Activated CD4-positive, alpha-beta T cell treated with anti-CD3 and anti-CD28 coated beads, Interleukin-2, amount 10 ng/mL, durations not matched to agents 7 days and 5 days (primary cell): ENCODE measurements around the gene TAOK3. TPM values are rescaled to one million over a fixed set of nuclear protein-coding genes. Genes with fewer than 3 reads are reported as not detected.
"Not testable (repeated sequence)": the region's sequence is repeated elsewhere in the genome, so short reads cannot be mapped to it uniquely, and the experiment has no call there.

Source experiments
- CTCF ChIA-PET: fragments of 350-600 bp; sonication (Branson Sonifier 250); formaldehyde crosslinking; loops from one replicate; lab custom pipeline; 2021; ENCODE audit warnings: antibody characterized with exemption; lab: Charles Lee
- POLR2A ChIA-PET: fragments of 350-600 bp; sonication (Branson Sonifier 250); formaldehyde crosslinking; loops from one replicate; lab custom pipeline; 2021; ENCODE audit warnings: antibody characterized with exemption; lab: Charles Lee
- DNase-seq: peaks from one replicate; pipeline ENCODE4 v3.0.0-alpha.2; 2020
- H3K27ac Mint-ChIP-seq: one replicate; pipeline ENCODE4 v1.8.0; 2021; ENCODE audit warnings: mild to moderate bottlenecking, moderate library complexity, mixed read lengths
- H3K27me3 Mint-ChIP-seq: one replicate; pipeline ENCODE4 v1.8.0; 2021; ENCODE audit warnings: mixed read lengths
- H3K36me3 Mint-ChIP-seq: one replicate; pipeline ENCODE4 v1.8.0; 2021; ENCODE audit warnings: low read depth, mixed read lengths
- H3K4me1 Mint-ChIP-seq: one replicate; pipeline ENCODE4 v1.8.0; 2021; ENCODE audit warnings: mixed read lengths
- H3K4me3 Mint-ChIP-seq: one replicate; pipeline ENCODE4 v1.8.0; 2021; ENCODE audit warnings: mild to moderate bottlenecking, moderate library complexity, mixed read lengths
- H3K9me3 Mint-ChIP-seq: one replicate; pipeline ENCODE4 v1.8.0; 2021; ENCODE audit warnings: mixed read lengths
- total RNA-seq, 2 experiments: library from RNA; stranded (reverse); gene quantifications; one replicate each; pipeline ENCODE4 v1.2.3, GENCODE V29; 2021

Gene TAOK3
- total RNA-seq, 2 experiments from 2014 or later, result 52.5 to 63.3 TPM

DNA sequence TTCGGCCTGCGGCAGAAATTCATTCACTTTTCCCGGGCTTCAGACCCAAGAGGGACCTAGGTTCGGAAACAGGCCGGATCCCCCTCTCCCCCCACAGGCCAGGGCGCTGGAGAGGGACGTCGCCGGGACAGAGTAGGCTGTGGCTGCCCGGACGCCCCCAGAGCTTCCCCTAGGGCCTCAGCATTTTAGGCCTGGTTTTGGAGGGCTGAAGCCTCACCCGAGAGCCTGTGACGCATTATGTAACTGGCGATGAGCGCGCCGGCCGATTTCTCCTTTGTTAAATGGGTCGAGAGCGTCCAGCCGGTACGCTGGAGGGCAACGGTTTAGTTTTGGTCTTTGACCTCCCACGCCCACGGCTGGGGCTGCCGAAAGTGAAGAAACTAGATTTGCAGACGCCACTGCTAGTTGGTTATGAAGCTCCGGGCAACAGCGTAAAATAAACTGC is 236.1 kb downstream of the TAOK3 start:
- H3K9me3 Mint-ChIP-seq, result no peaks in the 10 kb centered on the region
- H3K36me3 Mint-ChIP-seq, result peaks cover 30% of the 10 kb centered on the region
- peak; percentile 30 for DNase-seq
- CTCF ChIA-PET, result interaction anchor here (0.9 to 2.1 kb wide), 6 partner anchors 10 to 241 kb away, joined by 3 to 13 read pairs (median 4); partner anchors contain the start of gene SUDS3
- peaks cover 31% of the 10 kb centered on the region for H3K4me1 Mint-ChIP-seq
- peak overlapping the region; percentile 91 for H3K4me3 Mint-ChIP-seq
- peak overlapping the region; percentile 91 for H3K27ac Mint-ChIP-seq
- POLR2A ChIA-PET, result interaction anchor here (0.6 kb wide), 1 partner anchor 43 kb away, joined by 6 read pairs; no protein-coding TSS in a partner anchor
- H3K27me3 Mint-ChIP-seq, result no peaks in the 10 kb centered on the region

DNA sequence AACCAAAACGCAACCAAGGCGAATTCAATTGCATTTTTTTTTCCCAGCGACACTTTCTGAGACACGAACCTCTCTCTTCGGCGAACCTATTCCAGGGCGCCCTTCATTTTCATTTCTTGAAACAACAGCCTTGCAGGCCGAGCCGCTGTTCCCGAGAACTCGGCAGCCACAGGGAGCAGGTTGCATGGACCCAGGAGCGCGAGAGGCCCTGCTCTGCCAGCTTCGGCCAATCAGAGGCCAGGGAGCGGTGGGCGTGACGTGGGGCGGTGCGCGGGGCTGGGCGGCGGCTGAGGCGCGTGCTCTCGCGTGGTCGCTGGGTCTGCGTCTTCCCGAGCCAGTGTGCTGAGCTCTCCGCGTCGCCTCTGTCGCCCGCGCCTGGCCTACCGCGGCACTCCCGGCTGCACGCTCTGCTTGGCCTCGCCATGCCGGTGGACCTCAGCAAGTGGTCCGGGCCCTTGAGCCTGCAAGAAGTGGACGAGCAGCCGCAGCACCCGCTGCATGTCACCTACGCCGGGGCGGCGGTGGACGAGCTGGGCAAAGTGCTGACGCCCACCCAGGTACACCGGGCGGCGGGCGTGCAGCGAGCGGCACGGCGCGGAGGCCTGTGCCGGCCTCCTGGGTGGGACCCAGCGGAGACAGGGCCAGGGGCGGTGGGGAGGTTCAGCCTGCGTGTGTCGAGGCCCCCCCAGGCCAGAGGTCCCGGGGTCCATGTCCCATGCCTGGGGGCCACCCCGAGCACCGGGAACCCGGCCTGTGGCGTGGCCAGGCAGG is 236.7 kb downstream of the TAOK3 start, which contains the start of gene PEBP1:
Gene PEBP1, plus strand, starts transcription at position 337 of the 771 bp plus-strand sequence. Its CDS starts 86 bp downstream, at position 423.
- ChIA-PET CTCF (interaction anchor here (0.7 to 2.1 kb wide), 9 partner anchors 11 to 240 kb away, joined by 3 to 13 read pairs (median 3); partner anchors contain the start of gene SUDS3), POLR2A (interaction anchor here (0.6 to 0.7 kb wide), 2 partner anchors 43 to 80 kb away, joined by 3 to 6 read pairs; no protein-coding TSS in a partner anchor)
- Mint-ChIP-seq H3K9me3 (no peaks in the 10 kb centered on the region), H3K4me3 (peak within 1 kb of the TSS; percentile 91), H3K27me3 (no peaks in the 10 kb centered on the region), H3K4me1 (peaks cover 33% of the 10 kb centered on the region), H3K36me3 (peaks cover 26% of the 10 kb centered on the region), H3K27ac (peak within 1 kb of the TSS; percentile 91)
- peak; percentile 94 for DNase-seq

DNA sequence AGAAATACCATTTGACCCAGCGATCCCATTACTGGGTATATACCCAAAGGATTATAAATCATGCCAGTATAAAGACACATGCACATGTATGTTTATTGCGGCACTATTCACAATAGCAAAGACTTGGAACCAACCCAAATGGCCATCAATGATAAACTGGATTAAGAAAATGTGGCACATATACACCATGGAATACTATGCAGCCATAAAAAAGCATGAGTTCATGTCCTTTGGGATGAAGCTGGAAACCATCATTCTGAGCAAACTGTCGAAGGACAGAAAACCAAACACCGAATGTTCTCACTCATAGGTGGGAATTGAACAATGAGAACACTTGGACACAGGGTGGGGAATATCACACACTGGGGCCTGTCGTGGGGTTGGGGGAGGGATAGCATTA is 243.3 kb downstream of the TAOK3 start:
- DNase-seq, H3K36me3 Mint-ChIP-seq, H3K27ac Mint-ChIP-seq, POLR2A ChIA-PET, H3K4me3 Mint-ChIP-seq, H3K4me1 Mint-ChIP-seq, H3K27me3 Mint-ChIP-seq, CTCF ChIA-PET, H3K9me3 Mint-ChIP-seq: not testable (repeated sequence)

DNA sequence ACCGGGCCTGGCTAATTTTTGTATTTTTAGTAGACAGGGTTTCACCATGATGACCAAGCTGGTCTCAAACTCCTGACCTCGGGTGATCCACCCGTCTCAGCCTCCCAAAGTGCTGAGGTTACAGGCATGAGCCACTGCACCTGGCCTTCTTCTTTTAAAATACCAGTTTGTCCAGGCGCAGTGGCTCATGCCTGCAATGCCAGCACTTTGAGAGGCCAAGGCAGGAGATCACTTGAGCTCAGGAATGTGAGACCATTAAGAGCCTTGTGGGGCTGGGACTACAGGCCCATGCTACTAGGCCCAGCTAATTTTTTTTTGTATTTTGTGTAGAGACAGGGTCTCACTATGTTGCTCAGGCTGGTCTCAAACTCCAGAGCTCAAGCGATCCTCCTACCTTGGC is 244.8 kb downstream of the TAOK3 start:
- Mint-ChIP-seq H3K4me1 (peaks cover 7% of the 10 kb centered on the region), H3K36me3 (no peaks in the 10 kb centered on the region), H3K27me3 (no peaks in the 10 kb centered on the region), H3K9me3 (no peaks in the 10 kb centered on the region), H3K27ac (no peak overlapping the region), H3K4me3 (no peak overlapping the region)
- ChIA-PET POLR2A (no interaction called here), CTCF (interaction anchor here (0.7 kb wide), 1 partner anchor 16 kb away, joined by 3 read pairs; no protein-coding TSS in a partner anchor)
- no peak for DNase-seq

DNA sequence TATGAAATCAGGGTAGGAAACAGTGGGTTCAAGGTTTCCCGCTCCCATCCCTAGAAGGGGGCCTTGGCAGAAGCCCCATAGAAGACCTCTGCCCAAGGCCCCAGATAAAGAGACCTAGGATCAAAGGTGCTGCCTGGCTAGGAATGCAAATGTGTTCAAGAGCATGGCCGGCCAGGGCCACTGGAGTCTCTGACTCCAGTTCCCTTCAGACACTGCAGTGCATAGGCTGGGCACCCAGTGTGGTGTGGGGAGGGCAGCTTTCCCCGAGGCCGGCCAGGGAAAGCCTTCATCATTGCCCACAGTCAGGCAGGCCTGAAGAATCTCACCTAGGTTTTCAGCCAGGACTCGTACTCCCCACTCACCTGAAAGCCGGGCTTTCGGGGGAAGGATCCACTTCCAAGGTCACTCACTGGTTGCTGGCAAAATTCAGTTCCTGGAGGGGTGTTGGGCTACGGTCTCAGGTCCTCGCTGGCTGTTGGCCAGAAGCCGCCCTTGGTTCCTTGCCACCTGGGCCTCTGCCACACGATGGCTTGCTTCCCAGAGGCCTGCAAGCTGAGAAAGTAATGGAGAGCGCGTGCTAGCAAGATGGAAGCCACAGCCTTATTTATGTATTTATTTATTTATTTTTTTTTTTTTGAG is 246.5 kb downstream of the TAOK3 start:
- Mint-ChIP-seq H3K36me3 (no peaks in the 10 kb centered on the region), H3K4me3 (no peak overlapping the region)

DNA sequence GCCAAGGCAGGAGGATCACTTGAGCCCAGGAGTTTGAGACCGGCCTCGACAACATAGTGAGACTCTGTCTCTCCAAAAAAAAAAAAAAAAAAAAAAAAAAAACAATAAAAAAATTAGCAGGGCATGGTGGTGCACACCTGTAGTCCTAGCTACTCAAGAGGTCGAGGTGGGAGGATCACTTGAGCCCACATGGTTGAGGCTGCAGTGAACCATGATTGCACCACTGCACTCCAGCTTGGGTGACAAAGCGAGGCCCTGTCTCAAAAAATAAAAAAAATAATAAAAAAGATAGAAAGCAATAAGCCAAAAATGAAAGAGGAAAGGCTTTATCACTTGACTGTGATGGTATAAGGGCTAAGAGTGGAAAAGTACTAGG is 247.0 kb downstream of the TAOK3 start:
- no peaks in the 10 kb centered on the region for H3K36me3 Mint-ChIP-seq
- no peak for DNase-seq
- POLR2A ChIA-PET, result no interaction called here
- H3K4me3 Mint-ChIP-seq, result no peak overlapping the region
- no peaks in the 10 kb centered on the region for H3K9me3 Mint-ChIP-seq
- H3K4me1 Mint-ChIP-seq, result peaks cover 3% of the 10 kb centered on the region
- CTCF ChIA-PET, result interaction anchor here (0.7 to 1.6 kb wide), 2 partner anchors 29 to 250 kb away, joined by 6 read pairs; partner anchors contain the start of gene SUDS3
- H3K27me3 Mint-ChIP-seq, result no peaks in the 10 kb centered on the region
- no peak overlapping the region for H3K27ac Mint-ChIP-seq

More for the DNA sequence above, 246.5 kb downstream of the TAOK3 start:
- CTCF ChIA-PET, result interaction anchor here (0.7 to 1.6 kb wide), 3 partner anchors 30 to 250 kb away, joined by 3 to 6 read pairs (median 6); partner anchors contain the start of gene SUDS3
- H3K27me3 Mint-ChIP-seq, result no peaks in the 10 kb centered on the region
- POLR2A ChIA-PET, result no interaction called here
- H3K27ac Mint-ChIP-seq, result no peak overlapping the region
- no peak for DNase-seq
- no peaks in the 10 kb centered on the region for H3K4me1 Mint-ChIP-seq
- H3K9me3 Mint-ChIP-seq, result no peaks in the 10 kb centered on the region

DNA sequence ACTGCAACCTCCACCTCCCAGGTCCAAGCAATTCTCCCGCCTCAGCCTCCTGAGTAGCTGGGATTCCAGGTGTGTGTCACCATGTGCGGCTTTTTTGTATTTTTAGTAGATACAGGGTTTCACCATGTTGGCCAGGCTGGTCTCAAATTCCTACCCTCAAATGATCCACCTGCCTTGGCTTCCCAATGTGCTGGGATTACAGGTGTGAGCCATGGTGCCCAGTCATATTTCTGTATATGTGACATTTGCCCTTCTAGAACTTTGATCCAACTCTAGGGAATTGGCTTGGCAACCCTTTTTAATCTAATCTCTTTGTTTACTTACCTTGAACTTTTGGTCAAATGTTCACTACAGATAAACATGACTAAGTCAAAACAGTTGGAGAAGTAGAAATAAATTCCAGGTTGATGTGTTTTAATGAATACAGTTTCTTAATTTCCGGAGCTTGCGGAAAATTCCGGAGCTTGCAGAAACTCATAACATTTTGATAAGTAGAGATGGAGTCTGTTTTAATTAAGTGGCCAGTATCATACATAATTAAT is 248.3 kb downstream of the TAOK3 start:
- Mint-ChIP-seq H3K27ac (no peak overlapping the region), H3K27me3 (no peaks in the 10 kb centered on the region), H3K36me3 (no peaks in the 10 kb centered on the region), H3K9me3 (no peaks in the 10 kb centered on the region), H3K4me1 (peaks cover 9% of the 10 kb centered on the region), H3K4me3 (no peak overlapping the region)
- POLR2A ChIA-PET, result no interaction called here
- no peak for DNase-seq
- CTCF ChIA-PET, result interaction anchor here (0.8 to 4.6 kb wide), 5 partner anchors 11 to 253 kb away, joined by 3 to 35 read pairs (median 4); partner anchors contain the start of genes PEBP1 and SUDS3

DNA sequence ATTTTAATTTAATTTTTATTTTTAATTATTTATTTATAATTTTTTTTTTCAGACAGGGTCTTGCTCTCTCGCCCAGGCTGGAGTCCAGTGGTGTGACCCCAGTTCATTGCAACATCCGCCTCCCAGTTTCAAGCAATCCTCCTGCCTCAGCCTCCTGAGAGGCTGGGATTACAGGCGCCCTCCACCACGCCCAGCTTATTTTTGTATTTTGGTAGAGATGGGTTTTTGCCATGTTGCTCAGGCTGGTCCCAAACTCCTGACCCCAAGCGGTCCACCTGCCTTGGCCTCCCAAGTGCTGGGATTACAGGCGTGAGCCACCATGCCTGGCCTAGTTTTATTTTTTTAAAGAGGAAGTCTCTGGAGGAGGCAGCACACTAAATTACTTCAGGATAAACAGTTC is 250.4 kb downstream of the TAOK3 start:
- ChIA-PET POLR2A (no interaction called here), CTCF (interaction anchor here (4.6 kb wide), 1 partner anchor 255 kb away, joined by 35 read pairs; the partner anchor contains the start of gene SUDS3)
- no peaks in the 10 kb centered on the region for H3K9me3 Mint-ChIP-seq

DNA sequence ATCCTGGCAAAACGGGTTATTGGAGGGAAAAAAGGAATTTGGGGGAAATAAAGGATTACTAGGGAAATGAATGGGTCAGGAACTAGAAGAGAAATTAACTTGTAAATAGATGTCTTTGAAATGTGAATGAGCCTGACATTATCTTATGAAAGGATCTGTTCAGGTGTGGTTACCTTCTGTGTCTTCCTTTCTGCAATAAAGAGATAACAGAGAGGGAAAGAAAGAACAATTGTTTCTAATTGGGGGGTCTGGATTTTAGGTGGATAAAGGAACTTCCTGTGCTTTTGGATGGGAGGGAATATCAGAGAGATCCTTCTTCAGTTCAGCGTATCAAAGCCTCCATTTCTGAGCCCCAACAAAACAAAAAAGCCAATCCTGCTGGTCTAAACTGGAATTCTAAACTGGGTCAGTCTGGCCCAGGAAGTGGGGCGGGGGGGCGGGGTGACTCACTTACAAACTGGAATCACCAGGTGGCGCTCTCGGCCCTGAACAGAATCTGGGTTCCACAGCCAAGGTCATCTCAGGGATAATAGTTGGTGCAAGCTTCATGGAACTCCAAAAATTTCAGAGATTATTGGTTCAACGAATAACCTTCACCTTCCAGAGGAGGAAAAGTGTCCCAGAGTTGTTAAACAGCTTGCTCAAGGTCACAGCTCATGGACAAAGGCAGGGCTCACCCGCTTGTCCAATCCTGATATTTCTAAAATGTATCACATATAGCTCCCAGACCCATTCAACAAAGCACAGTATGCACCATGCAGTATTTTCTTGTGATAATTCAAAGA is 251.9 kb downstream of the TAOK3 start:
- Mint-ChIP-seq H3K27me3 (no peaks in the 10 kb centered on the region), H3K36me3 (no peaks in the 10 kb centered on the region), H3K4me1 (peaks cover 9% of the 10 kb centered on the region), H3K27ac (peak overlapping the region; percentile 52), H3K9me3 (no peaks in the 10 kb centered on the region), H3K4me3 (no peak overlapping the region)
- DNase-seq, result peak; percentile 67
- CTCF ChIA-PET, result interaction anchor here (0.7 to 4.6 kb wide), 7 partner anchors 10 to 256 kb away, joined by 3 to 35 read pairs (median 3); partner anchors contain the start of genes PEBP1 and SUDS3
- POLR2A ChIA-PET, result interaction anchor here (0.6 kb wide), 1 partner anchor 81 kb away, joined by 3 read pairs; no protein-coding TSS in a partner anchor

More for the DNA sequence above, 250.4 kb downstream of the TAOK3 start:
- Mint-ChIP-seq H3K4me3 (no peak overlapping the region), H3K27me3 (no peaks in the 10 kb centered on the region), H3K4me1 (peaks cover 9% of the 10 kb centered on the region), H3K36me3 (no peaks in the 10 kb centered on the region), H3K27ac (no peak overlapping the region)
- no peak for DNase-seq

DNA sequence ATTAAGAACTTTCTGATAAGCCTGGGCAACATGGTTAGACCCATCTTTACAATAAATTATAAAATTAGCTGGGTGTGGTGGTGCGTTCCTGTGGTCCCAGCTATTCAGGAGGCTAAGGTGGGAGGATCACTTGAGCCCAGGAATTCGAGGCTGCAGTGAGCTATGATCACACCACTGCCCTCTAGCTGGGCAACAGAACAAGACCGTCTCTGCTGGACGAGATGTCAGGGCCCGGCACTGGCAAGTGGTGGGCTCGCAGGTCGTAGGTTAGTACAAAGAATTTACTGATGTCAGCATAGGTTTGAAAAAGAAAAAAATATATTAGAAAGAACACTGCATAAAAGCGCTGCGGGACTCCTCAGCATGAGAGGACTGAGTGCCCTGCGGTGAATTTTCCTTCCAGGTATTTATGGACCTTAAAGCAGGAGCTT is 253.2 kb downstream of the TAOK3 start:
- no peaks in the 10 kb centered on the region for H3K36me3 Mint-ChIP-seq
- peak overlapping the region; percentile 19 for H3K27ac Mint-ChIP-seq
- H3K4me1 Mint-ChIP-seq, result peaks cover 9% of the 10 kb centered on the region
- H3K27me3 Mint-ChIP-seq, result no peaks in the 10 kb centered on the region
- no peak overlapping the region for H3K4me3 Mint-ChIP-seq
- ChIA-PET POLR2A (no interaction called here), CTCF (interaction anchor here (0.6 to 4.6 kb wide), 5 partner anchors 26 to 258 kb away, joined by 3 to 35 read pairs (median 4); partner anchors contain the start of genes SUDS3 and WSB2)
- no peak for DNase-seq
- H3K9me3 Mint-ChIP-seq, result no peaks in the 10 kb centered on the region

DNA sequence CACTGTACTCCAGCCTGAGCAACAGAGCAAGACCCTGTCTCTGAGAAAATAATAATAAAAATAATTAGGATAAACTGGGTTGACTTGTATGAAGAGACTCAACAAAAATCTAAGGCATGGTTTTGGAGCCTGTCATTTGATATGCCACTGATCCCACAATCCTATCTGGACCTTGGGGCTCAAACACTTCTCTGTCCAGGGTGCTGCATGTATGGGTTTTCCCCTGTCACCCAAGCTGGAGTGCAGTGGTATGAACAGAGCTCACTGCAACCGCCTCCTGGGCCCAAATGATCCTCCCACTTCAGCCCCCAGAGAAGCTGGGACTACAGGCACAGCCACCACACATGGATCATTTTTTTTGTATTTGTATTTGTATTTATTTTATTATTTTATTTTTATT is 263.6 kb downstream of the TAOK3 start:
- peaks cover 3% of the 10 kb centered on the region for H3K4me1 Mint-ChIP-seq
- DNase-seq, result no peak
- no peaks in the 10 kb centered on the region for H3K36me3 Mint-ChIP-seq
- ChIA-PET CTCF (interaction anchor here (0.7 to 1.2 kb wide), 2 partner anchors 63 to 267 kb away, joined by 3 to 6 read pairs; partner anchors contain the start of gene SUDS3), POLR2A (no interaction called here)
- H3K9me3 Mint-ChIP-seq, result no peaks in the 10 kb centered on the region
- no peak overlapping the region for H3K4me3 Mint-ChIP-seq
- no peak overlapping the region for H3K27ac Mint-ChIP-seq
- peaks cover 4% of the 10 kb centered on the region for H3K27me3 Mint-ChIP-seq
